ENCODE measurements around the gene SECTM1. TPM values are rescaled to one million over a fixed set of nuclear protein-coding genes. Genes with fewer than 3 reads are reported as not detected.

SECTM1 gene
- total and polyA plus RNA-seq, 2 experiments from 2014 or later = 0.21 to 1.3 TPM

DNA sequence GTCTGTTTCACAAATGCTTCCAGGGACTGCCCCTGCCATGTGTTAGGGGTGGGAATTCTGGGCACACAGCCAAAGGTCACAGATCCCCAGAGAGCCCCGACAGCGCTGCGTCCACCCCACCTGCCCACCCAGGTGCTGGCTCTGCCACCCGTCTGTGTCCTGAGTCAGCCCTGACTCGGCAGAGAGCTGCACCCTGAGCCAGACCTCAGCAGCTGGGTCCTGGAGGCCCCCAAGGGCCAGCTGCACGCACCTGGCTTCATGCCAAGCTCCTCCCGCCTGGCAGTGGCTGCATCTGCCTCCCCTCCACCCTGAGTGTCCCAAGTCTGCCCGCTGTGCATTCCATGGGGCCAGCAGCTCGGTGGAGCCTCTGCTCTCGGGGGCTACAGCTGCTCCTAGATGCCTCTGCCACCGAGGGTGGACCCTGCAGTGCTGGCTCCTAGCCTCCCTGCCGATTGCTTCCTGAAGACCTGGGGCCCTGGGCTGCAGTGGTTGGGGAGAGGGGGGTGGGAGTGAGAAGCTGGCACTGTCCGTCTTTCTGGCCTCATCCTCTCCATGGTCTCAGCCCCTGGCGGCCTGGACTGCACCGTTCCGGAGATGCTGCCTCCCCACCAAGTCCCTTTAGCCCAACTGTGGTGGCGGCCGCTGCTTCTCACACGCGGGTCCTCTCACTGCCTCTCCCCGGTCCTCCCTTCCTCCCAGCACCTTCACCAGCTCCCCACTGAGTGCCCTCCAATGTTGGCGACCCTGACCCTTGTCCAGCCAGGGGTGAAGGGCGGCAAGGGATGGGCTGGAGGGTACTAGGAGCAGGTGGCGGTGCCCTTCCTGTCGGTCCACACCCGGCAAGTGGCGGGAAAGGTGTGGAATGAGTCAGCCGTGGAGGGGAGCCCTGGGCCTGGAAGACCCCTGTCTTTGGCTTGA, 3.0 kb downstream of the SECTM1 start (continued):
- TF ChIP-seq STAT1 (IDR thresholded peaks at IDR 0.05; ENCODE audit: unreplicated experiment) (no peak), ZNF114 (CRISPR knock-in tag; IDR thresholded peaks at IDR 0.05) (no peak), CREB1 (CRISPR knock-in tag; IDR thresholded peaks at IDR 0.05; ENCODE audit: low read depth) (no peak), EZH2phosphoT487 (IDR thresholded peaks at IDR 0.05; ENCODE audit: unreplicated experiment) (no peak), ZNF331 (CRISPR knock-in tag; IDR thresholded peaks at IDR 0.05; ENCODE audit: low read depth) (no peak), JUNB (IDR thresholded peaks at IDR 0.05; ENCODE audit: unreplicated experiment) (no peak)
- TF ChIP-seq, protein P1, sequence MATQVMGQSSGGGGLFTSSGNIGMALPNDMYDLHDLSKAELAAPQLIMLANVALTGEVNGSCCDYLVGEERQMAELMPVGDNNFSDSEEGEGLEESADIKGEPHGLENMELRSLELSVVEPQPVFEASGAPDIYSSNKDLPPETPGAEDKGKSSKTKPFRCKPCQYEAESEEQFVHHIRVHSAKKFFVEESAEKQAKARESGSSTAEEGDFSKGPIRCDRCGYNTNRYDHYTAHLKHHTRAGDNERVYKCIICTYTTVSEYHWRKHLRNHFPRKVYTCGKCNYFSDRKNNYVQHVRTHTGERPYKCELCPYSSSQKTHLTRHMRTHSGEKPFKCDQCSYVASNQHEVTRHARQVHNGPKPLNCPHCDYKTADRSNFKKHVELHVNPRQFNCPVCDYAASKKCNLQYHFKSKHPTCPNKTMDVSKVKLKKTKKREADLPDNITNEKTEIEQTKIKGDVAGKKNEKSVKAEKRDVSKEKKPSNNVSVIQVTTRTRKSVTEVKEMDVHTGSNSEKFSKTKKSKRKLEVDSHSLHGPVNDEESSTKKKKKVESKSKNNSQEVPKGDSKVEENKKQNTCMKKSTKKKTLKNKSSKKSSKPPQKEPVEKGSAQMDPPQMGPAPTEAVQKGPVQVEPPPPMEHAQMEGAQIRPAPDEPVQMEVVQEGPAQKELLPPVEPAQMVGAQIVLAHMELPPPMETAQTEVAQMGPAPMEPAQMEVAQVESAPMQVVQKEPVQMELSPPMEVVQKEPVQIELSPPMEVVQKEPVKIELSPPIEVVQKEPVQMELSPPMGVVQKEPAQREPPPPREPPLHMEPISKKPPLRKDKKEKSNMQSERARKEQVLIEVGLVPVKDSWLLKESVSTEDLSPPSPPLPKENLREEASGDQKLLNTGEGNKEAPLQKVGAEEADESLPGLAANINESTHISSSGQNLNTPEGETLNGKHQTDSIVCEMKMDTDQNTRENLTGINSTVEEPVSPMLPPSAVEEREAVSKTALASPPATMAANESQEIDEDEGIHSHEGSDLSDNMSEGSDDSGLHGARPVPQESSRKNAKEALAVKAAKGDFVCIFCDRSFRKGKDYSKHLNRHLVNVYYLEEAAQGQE (IDR thresholded peaks at IDR 0.05; ENCODE audit: unreplicated experiment) = no peak
- TF ChIP-seq, protein P2, sequence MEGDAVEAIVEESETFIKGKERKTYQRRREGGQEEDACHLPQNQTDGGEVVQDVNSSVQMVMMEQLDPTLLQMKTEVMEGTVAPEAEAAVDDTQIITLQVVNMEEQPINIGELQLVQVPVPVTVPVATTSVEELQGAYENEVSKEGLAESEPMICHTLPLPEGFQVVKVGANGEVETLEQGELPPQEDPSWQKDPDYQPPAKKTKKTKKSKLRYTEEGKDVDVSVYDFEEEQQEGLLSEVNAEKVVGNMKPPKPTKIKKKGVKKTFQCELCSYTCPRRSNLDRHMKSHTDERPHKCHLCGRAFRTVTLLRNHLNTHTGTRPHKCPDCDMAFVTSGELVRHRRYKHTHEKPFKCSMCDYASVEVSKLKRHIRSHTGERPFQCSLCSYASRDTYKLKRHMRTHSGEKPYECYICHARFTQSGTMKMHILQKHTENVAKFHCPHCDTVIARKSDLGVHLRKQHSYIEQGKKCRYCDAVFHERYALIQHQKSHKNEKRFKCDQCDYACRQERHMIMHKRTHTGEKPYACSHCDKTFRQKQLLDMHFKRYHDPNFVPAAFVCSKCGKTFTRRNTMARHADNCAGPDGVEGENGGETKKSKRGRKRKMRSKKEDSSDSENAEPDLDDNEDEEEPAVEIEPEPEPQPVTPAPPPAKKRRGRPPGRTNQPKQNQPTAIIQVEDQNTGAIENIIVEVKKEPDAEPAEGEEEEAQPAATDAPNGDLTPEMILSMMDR (conservative IDR thresholded peaks at IDR 0.05; ENCODE audit: low read depth in 2 of 2) = no peak

DNA sequence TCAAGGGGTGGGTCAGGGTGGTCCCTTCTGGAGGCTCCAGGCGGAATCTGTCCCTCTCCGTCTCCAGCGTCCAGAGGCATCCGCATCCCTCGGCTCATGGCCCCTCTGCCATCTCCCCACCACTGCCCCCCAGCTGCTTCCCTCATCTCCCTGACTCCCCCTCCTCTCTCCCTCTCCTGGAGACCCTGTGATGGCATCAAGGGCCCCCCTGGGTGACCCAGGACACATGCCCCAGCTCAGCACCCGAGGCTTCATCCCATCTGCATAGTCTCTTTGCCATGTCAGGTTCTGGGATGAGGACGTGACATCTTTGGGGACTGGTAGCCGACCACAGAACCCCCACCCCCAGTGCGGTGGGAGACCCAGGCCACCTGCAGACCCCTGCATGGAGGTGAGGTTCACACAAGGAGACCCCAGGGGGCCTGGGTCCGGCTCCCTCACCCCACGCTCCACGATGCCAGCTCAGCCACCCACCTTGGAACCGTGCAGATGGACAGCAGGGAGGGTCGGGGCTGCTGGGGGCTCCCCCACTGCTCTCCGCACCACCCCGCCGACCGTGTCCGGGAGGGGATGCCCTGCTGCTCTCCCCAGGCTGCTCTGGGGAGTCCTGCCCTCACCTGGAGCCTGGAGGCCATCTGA, 3.8 kb downstream of the SECTM1 start:
- H3K4me3 Mint-ChIP-seq = no peak overlapping the region
- TF ChIP-seq, protein P3, sequence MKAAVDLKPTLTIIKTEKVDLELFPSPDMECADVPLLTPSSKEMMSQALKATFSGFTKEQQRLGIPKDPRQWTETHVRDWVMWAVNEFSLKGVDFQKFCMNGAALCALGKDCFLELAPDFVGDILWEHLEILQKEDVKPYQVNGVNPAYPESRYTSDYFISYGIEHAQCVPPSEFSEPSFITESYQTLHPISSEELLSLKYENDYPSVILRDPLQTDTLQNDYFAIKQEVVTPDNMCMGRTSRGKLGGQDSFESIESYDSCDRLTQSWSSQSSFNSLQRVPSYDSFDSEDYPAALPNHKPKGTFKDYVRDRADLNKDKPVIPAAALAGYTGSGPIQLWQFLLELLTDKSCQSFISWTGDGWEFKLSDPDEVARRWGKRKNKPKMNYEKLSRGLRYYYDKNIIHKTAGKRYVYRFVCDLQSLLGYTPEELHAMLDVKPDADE (IDR thresholded peaks at IDR 0.05) = no peak
- TF ChIP-seq POLR2AphosphoS5 (IDR thresholded peaks at IDR 0.05; ENCODE audit: low read depth) = no peak
- TF ChIP-seq ZNF114 (CRISPR knock-in tag; IDR thresholded peaks at IDR 0.05) = no peak
- no peak for TF ChIP-seq STAT1 (IDR thresholded peaks at IDR 0.05; ENCODE audit: unreplicated experiment)
- no peak for TF ChIP-seq JUNB (IDR thresholded peaks at IDR 0.05; ENCODE audit: unreplicated experiment)
- no peak for TF ChIP-seq NANOG (IDR thresholded peaks at IDR 0.05; ENCODE audit: borderline replicate concordance)
- no peak for TF ChIP-seq EZH2 (IDR thresholded peaks at IDR 0.05; ENCODE audit: low read depth, unreplicated experiment)
- TF ChIP-seq, protein P2 (conservative IDR thresholded peaks at IDR 0.05; ENCODE audit: low read depth in 2 of 2) = no peak
- TF ChIP-seq, protein P1 (IDR thresholded peaks at IDR 0.05; ENCODE audit: unreplicated experiment) = no peak

More for the DNA sequence above, 3.8 kb downstream of the SECTM1 start:
- no peak overlapping the region for H3K4me3 ChIP-seq
- no peaks in the 10 kb centered on the region for H3K9me2 ChIP-seq (ENCODE audit: insufficient read depth)
- H4K20me1 ChIP-seq (replicated peaks; ENCODE audit: insufficient read depth) = no peaks in the 10 kb centered on the region
- no peak overlapping the region for H3K27ac Mint-ChIP-seq
- H2AFZ ChIP-seq = no peak overlapping the region
- DNase-seq (ENCODE audit: low spot score) (no peak), ATAC-seq (no peak)
- no peaks in the 10 kb centered on the region for H3F3A ChIP-seq (replicated peaks; ENCODE audit: low read depth)
- peaks cover 35% of the 10 kb centered on the region for H3K27me3 ChIP-seq (ENCODE audit: insufficient read depth)
- no peak overlapping the region for H3K27ac ChIP-seq (ENCODE audit: low read depth)
- no peak overlapping the region for H3K4me2 ChIP-seq
- no peaks in the 10 kb centered on the region for H3K9me3 Mint-ChIP-seq
- peaks cover 20% of the 10 kb centered on the region for H3K4me1 Mint-ChIP-seq
- H3K36me3 ChIP-seq (ENCODE audit: insufficient read depth) = no peaks in the 10 kb centered on the region
- H3K4me1 ChIP-seq (ENCODE audit: insufficient read depth) = no peaks in the 10 kb centered on the region
- no peaks in the 10 kb centered on the region; the same call in 2 of the 3 replicates for H3K36me3 Mint-ChIP-seq (ENCODE audit: low read depth)
- H3K79me2 ChIP-seq (replicated peaks; ENCODE audit: insufficient read depth) = no peaks in the 10 kb centered on the region
- peaks cover 40% of the 10 kb centered on the region for H3K27me3 Mint-ChIP-seq (ENCODE audit: insufficient read depth, low read depth, poor library complexity)
